Lower lobe of right lung (tissue), 2 donors: ENCODE data around the gene RYR1. TPM values are rescaled to one million over a fixed set of nuclear protein-coding genes. Genes with fewer than 3 reads are reported as not detected.
"Not testable (repeated sequence)": the region's sequence is repeated elsewhere in the genome, so short reads cannot be mapped to it uniquely, and the experiment has no call there.

Experiments
- ATAC-seq, 2 donors: fragments of 200-7000 bp; cut with Tn5 transposase; one replicate each; pipeline ENCODE4 v1.9.1; 2020 to 2022; ENCODE audit warnings: mild to moderate bottlenecking in 2 of 2, moderate library complexity in 2 of 2
- DNase-seq: peaks from one replicate; pipeline ENCODE4 v3.0.0-alpha.2; 2020
- H3K27ac ChIP-seq: fragments of 200-600 bp; one replicate; pipeline ENCODE4 v1.8.0; 2022
- H3K27me3 ChIP-seq: fragments of 200-600 bp; one replicate; pipeline ENCODE4 v1.8.0; 2022; ENCODE audit warnings: low read depth
- H3K36me3 ChIP-seq: fragments of 200-600 bp; one replicate; pipeline ENCODE4 v1.8.0; 2022; ENCODE audit warnings: mild to moderate bottlenecking
- H3K4me1 ChIP-seq: fragments of 200-600 bp; one replicate; pipeline ENCODE4 v1.8.0; 2022
- H3K4me3 ChIP-seq: fragments of 200-600 bp; one replicate; pipeline ENCODE4 v1.8.0; 2022; ENCODE audit warnings: mild to moderate bottlenecking
- H3K9me3 ChIP-seq: fragments of 200-600 bp; one replicate; pipeline ENCODE4 v1.8.0; 2022
- CTCF ChIP-seq: fragments of 200-600 bp; IDR thresholded peaks from one replicate; pipeline ENCODE4 v1.8.0; 2022; ENCODE audit warnings: antibody characterized with exemption, mild to moderate bottlenecking
- intact Hi-C: fragments of 100-400 bp; cut with DNase I; formaldehyde crosslinking; loops from one replicate; pipeline ENCODE4 v1.11.0; 2022
- total RNA-seq: library from RNA; stranded (reverse); fragmentation: NEBNext Ultra II Directional; extraction: Animal tissue kit (Norgen Biotek cat#: 25700); gene quantifications from one replicate; pipeline ENCODE4 v1.2.1, GENCODE V29; 2021
- donor health status: DM: no; HTN: yes; CAD: no; lungs with severe emphysema.

The RYR1 gene
- total RNA-seq, 1 donor from 2014 or later, result 9.2 TPM

DNA sequence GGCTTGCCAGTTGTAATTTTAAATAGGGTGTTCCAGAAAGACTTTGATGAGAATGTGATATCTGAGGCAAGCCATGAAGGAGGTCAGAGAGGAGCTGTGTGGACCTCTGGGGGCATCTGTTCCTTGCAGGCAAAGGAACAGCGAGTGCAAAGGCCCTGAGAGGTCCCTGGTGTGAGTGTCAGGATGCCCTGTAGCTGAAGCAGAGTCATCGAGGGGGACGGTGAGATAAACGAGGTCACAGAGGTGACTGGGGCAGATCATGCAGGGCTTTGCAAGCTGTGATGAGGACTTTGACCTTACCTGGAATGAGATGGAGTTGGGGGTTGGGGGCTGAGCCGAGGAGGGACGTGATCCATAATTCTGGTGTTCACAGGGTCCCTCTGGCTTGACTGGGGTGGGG lies 75.0 kb downstream of the RYR1 start:
- DNase-seq, result no peak
- intact Hi-C loops, result no loop called here
- no peaks in the 10 kb centered on the region for H3K27me3 ChIP-seq
- no peak for TF ChIP-seq CTCF
- H3K4me3 ChIP-seq, result no peak overlapping the region
- H3K9me3 ChIP-seq, result no peaks in the 10 kb centered on the region
- H3K27ac ChIP-seq, result no peak overlapping the region
- no peaks in the 10 kb centered on the region for H3K4me1 ChIP-seq
- H3K36me3 ChIP-seq, result no peaks in the 10 kb centered on the region
- ATAC-seq, result no peak

GRCh38 chr19:38509027-38509426 lies 75.5 kb downstream of the RYR1 start:
- Histone ChIP-seq H3K27me3 (peaks cover under 1% of the 10 kb centered on the region), H3K4me1 (no peaks in the 10 kb centered on the region), H3K27ac (no peak overlapping the region), H3K9me3 (no peaks in the 10 kb centered on the region), H3K4me3 (no peak overlapping the region), H3K36me3 (no peaks in the 10 kb centered on the region)
- intact Hi-C loops, result no loop called here
- DNase-seq, result no peak
- no peak for TF ChIP-seq CTCF
- ATAC-seq, result no peak

- no peaks in the 10 kb centered on the region for H3K36me3 ChIP-seq
- intact Hi-C loops, result no loop called here
Measured at GRCh38 chr19:38511074-38511708, 77.7 kb downstream of the RYR1 start.

DNA sequence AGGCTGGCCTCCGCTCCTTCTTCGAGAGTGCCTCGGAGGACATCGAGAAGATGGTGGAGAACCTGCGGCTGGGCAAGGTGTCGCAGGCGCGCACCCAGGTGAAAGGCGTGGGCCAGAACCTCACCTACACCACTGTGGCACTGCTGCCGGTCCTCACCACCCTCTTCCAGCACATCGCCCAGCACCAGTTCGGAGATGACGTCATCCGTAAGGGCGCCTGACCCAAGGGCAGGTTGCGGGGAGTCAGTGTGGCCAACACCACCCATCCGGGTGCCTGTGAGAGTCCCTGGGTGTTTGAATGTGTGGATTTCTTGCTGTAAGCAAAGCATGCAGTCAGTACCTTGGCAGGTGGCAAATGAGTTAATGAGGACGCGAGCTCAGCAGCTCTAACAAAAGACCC lies 78.8 kb downstream of the RYR1 start:
- H3K36me3 ChIP-seq, result no peaks in the 10 kb centered on the region
- H3K4me1 ChIP-seq, result peaks cover 5% of the 10 kb centered on the region
- DNase-seq (no peak), ATAC-seq (no peak)
- no peak for TF ChIP-seq CTCF
- no peak overlapping the region for H3K4me3 ChIP-seq
- no peaks in the 10 kb centered on the region for H3K9me3 ChIP-seq
- intact Hi-C loops, result no loop called here
- peaks cover 8% of the 10 kb centered on the region for H3K27me3 ChIP-seq
- H3K27ac ChIP-seq, result no peak overlapping the region

More at GRCh38 chr19:38511074-38511708, 77.7 kb downstream of the RYR1 start:
- ATAC-seq (no peak), DNase-seq (no peak)
- peaks cover 8% of the 10 kb centered on the region for H3K27me3 ChIP-seq
- no peak overlapping the region for H3K4me3 ChIP-seq
- H3K27ac ChIP-seq, result no peak overlapping the region
- peaks cover 5% of the 10 kb centered on the region for H3K4me1 ChIP-seq
- no peaks in the 10 kb centered on the region for H3K9me3 ChIP-seq
- no peak for TF ChIP-seq CTCF

DNA sequence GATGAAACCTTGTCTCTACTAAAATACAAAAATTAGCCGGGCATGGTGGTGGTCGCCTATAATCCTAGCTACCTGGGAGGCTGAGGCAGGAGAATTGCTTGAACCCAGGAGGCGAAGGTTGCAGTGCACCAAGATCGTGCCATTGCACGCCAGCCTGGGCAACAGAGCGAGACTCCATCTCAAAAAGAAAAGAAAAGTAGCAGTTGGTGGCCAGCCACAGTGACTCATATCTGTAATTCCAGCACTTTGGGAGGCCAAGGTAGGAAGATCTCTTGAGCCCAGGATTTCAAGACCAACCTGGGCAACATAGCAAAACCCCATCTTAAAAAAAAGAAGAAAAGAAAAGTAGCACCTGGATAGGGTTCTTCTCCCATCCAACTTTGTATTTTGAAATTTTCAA lies 79.7 kb downstream of the RYR1 start:
- intact Hi-C loops, H3K27ac ChIP-seq, H3K9me3 ChIP-seq, H3K4me3 ChIP-seq, DNase-seq, H3K27me3 ChIP-seq, ATAC-seq, H3K4me1 ChIP-seq, H3K36me3 ChIP-seq: not testable (repeated sequence)

GRCh38 chr19:38513762-38514167 lies 80.3 kb downstream of the RYR1 start:
- no peak overlapping the region for H3K27ac ChIP-seq
- no peak for TF ChIP-seq CTCF
- DNase-seq (no peak), ATAC-seq (no peak)
- no peaks in the 10 kb centered on the region for H3K9me3 ChIP-seq
- H3K4me3 ChIP-seq, result no peak overlapping the region
- peaks cover 5% of the 10 kb centered on the region for H3K4me1 ChIP-seq
- H3K27me3 ChIP-seq, result peaks cover 8% of the 10 kb centered on the region
- intact Hi-C loops, result no loop called here
- H3K36me3 ChIP-seq, result no peaks in the 10 kb centered on the region
